Activated naive CD8-positive, alpha-beta T cell treated with anti-CD3 and anti-CD28 coated beads, Interleukin-2, amount 50 U/mL, for 24 hours (primary cell): Measurements from ENCODE around the gene RBFOX2.

ENCODE experiments used
- ATAC-seq: fragments of 150-1000 bp; cut with Tn5 transposase; one replicate; pipeline ENCODE4 v1.10.0; 2021
- DNase-seq: peaks from one replicate; pipeline ENCODE4 v3.0.0; 2021
- H3K27ac Mint-ChIP-seq: one replicate; pipeline ENCODE4 v1.8.0; 2021; ENCODE audit warnings: mild to moderate bottlenecking, mixed read lengths
- H3K27me3 Mint-ChIP-seq: one replicate; pipeline ENCODE4 v1.8.0; 2021; ENCODE audit warnings: mixed read lengths
- H3K36me3 Mint-ChIP-seq: one replicate; pipeline ENCODE4 v1.8.0; 2021; ENCODE audit warnings: low read depth, mixed read lengths
- H3K4me1 Mint-ChIP-seq: one replicate; pipeline ENCODE4 v1.8.0; 2021; ENCODE audit warnings: mixed read lengths
- H3K4me3 Mint-ChIP-seq: one replicate; pipeline ENCODE4 v1.8.0; 2021; ENCODE audit warnings: mild to moderate bottlenecking, moderate library complexity, mixed read lengths
- H3K9me3 Mint-ChIP-seq: one replicate; pipeline ENCODE4 v1.8.0; 2021; ENCODE audit warnings: mixed read lengths

Gene RBFOX2

GRCh38 chr22:35928285-35928798 is 100.3 kb downstream of the RBFOX2 start:
- no peak for ATAC-seq
- H3K4me1 Mint-ChIP-seq: no peaks in the 10 kb centered on the region
- no peak overlapping the region for H3K27ac Mint-ChIP-seq
- H3K9me3 Mint-ChIP-seq: no peaks in the 10 kb centered on the region
- no peaks in the 10 kb centered on the region for H3K27me3 Mint-ChIP-seq
- H3K4me3 Mint-ChIP-seq: no peak overlapping the region
- H3K36me3 Mint-ChIP-seq: no peaks in the 10 kb centered on the region
- DNase-seq: no peak

- no peak overlapping the region for H3K4me3 Mint-ChIP-seq
- no peaks in the 10 kb centered on the region for H3K9me3 Mint-ChIP-seq
- DNase-seq (no peak), ATAC-seq (no peak)
- no peak overlapping the region for H3K27ac Mint-ChIP-seq
- peaks cover 7% of the 10 kb centered on the region for H3K4me1 Mint-ChIP-seq
- no peaks in the 10 kb centered on the region for H3K36me3 Mint-ChIP-seq
- no peaks in the 10 kb centered on the region for H3K27me3 Mint-ChIP-seq
These were observed 105.6 kb downstream of the RBFOX2 start for GRCh38 chr22:35923026-35923425.

- DNase-seq (peak; percentile 46), ATAC-seq (peak; percentile 77)
- no peaks in the 10 kb centered on the region for H3K27me3 Mint-ChIP-seq
- no peaks in the 10 kb centered on the region for H3K9me3 Mint-ChIP-seq
- peaks cover 7% of the 10 kb centered on the region for H3K4me1 Mint-ChIP-seq
- H3K36me3 Mint-ChIP-seq: no peaks in the 10 kb centered on the region
- no peak overlapping the region for H3K27ac Mint-ChIP-seq
- no peak overlapping the region for H3K4me3 Mint-ChIP-seq
These were observed 106.8 kb downstream of the RBFOX2 start for GRCh38 chr22:35921777-35922176.

- no peak overlapping the region for H3K27ac Mint-ChIP-seq
- H3K36me3 Mint-ChIP-seq: no peaks in the 10 kb centered on the region
- DNase-seq (no peak), ATAC-seq (no peak)
- no peaks in the 10 kb centered on the region for H3K9me3 Mint-ChIP-seq
- no peaks in the 10 kb centered on the region for H3K27me3 Mint-ChIP-seq
- H3K4me1 Mint-ChIP-seq: peaks cover 7% of the 10 kb centered on the region
- no peak overlapping the region for H3K4me3 Mint-ChIP-seq
These were observed 107.6 kb downstream of the RBFOX2 start for GRCh38 chr22:35921044-35921443.

GRCh38 chr22:35919002-35919542 is 109.6 kb downstream of the RBFOX2 start:
- peaks cover 20% of the 10 kb centered on the region for H3K4me1 Mint-ChIP-seq
- ATAC-seq (no peak), DNase-seq (no peak)
- peaks cover 11% of the 10 kb centered on the region for H3K27me3 Mint-ChIP-seq
- H3K4me3 Mint-ChIP-seq: no peak overlapping the region
- H3K36me3 Mint-ChIP-seq: no peaks in the 10 kb centered on the region
- no peaks in the 10 kb centered on the region for H3K9me3 Mint-ChIP-seq
- no peak overlapping the region for H3K27ac Mint-ChIP-seq

GRCh38 chr22:35918456-35918855 is 110.2 kb downstream of the RBFOX2 start:
- H3K4me1 Mint-ChIP-seq: peaks cover 20% of the 10 kb centered on the region
- H3K4me3 Mint-ChIP-seq: no peak overlapping the region
- H3K9me3 Mint-ChIP-seq: no peaks in the 10 kb centered on the region
- no peaks in the 10 kb centered on the region for H3K36me3 Mint-ChIP-seq
- ATAC-seq (no peak), DNase-seq (no peak)
- no peak overlapping the region for H3K27ac Mint-ChIP-seq
- H3K27me3 Mint-ChIP-seq: peaks cover 11% of the 10 kb centered on the region

- peaks cover 11% of the 10 kb centered on the region for H3K27me3 Mint-ChIP-seq
- DNase-seq (no peak), ATAC-seq (no peak)
- no peaks in the 10 kb centered on the region for H3K36me3 Mint-ChIP-seq
- peaks cover 20% of the 10 kb centered on the region for H3K4me1 Mint-ChIP-seq
- no peaks in the 10 kb centered on the region for H3K9me3 Mint-ChIP-seq
- no peak overlapping the region for H3K4me3 Mint-ChIP-seq
- H3K27ac Mint-ChIP-seq: no peak overlapping the region
These were observed 111.0 kb downstream of the RBFOX2 start for GRCh38 chr22:35917651-35918050.

GRCh38 chr22:35915477-35916013 is 113.1 kb downstream of the RBFOX2 start:
- ATAC-seq (no peak), DNase-seq (no peak)
- no peak overlapping the region for H3K27ac Mint-ChIP-seq
- H3K36me3 Mint-ChIP-seq: no peaks in the 10 kb centered on the region
- H3K4me1 Mint-ChIP-seq: peaks cover 12% of the 10 kb centered on the region
- H3K4me3 Mint-ChIP-seq: no peak overlapping the region
- H3K9me3 Mint-ChIP-seq: no peaks in the 10 kb centered on the region
- H3K27me3 Mint-ChIP-seq: peaks cover 11% of the 10 kb centered on the region

GRCh38 chr22:35914665-35915476 is 113.8 kb downstream of the RBFOX2 start:
- Mint-ChIP-seq H3K36me3 (no peaks in the 10 kb centered on the region), H3K27me3 (peaks cover 11% of the 10 kb centered on the region), H3K27ac (no peak overlapping the region), H3K9me3 (no peaks in the 10 kb centered on the region), H3K4me1 (peaks cover 12% of the 10 kb centered on the region), H3K4me3 (peak overlapping the region; percentile 28)
- ATAC-seq (no peak), DNase-seq (no peak)

GRCh38 chr22:35914357-35914664 is 114.3 kb downstream of the RBFOX2 start:
- H3K27ac Mint-ChIP-seq: no peak overlapping the region
- DNase-seq (no peak), ATAC-seq (no peak)
- H3K36me3 Mint-ChIP-seq: no peaks in the 10 kb centered on the region
- peaks cover 11% of the 10 kb centered on the region for H3K27me3 Mint-ChIP-seq
- H3K4me3 Mint-ChIP-seq: peak overlapping the region; percentile 28
- H3K4me1 Mint-ChIP-seq: peaks cover 12% of the 10 kb centered on the region
- no peaks in the 10 kb centered on the region for H3K9me3 Mint-ChIP-seq

GRCh38 chr22:35913925-35914324 is 114.7 kb downstream of the RBFOX2 start:
- no peak overlapping the region for H3K4me3 Mint-ChIP-seq
- H3K4me1 Mint-ChIP-seq: peaks cover 12% of the 10 kb centered on the region
- no peak for DNase-seq
- H3K27ac Mint-ChIP-seq: no peak overlapping the region
- H3K36me3 Mint-ChIP-seq: no peaks in the 10 kb centered on the region
- H3K27me3 Mint-ChIP-seq: peaks cover 11% of the 10 kb centered on the region
- no peaks in the 10 kb centered on the region for H3K9me3 Mint-ChIP-seq
- no peak for ATAC-seq

GRCh38 chr22:35912658-35913057 is 116.0 kb downstream of the RBFOX2 start:
- ATAC-seq (no peak), DNase-seq (no peak)
- Mint-ChIP-seq H3K36me3 (no peaks in the 10 kb centered on the region), H3K9me3 (no peaks in the 10 kb centered on the region), H3K4me1 (peaks cover 12% of the 10 kb centered on the region), H3K27me3 (peaks cover 11% of the 10 kb centered on the region), H3K4me3 (no peak overlapping the region), H3K27ac (no peak overlapping the region)

- H3K9me3 Mint-ChIP-seq: no peaks in the 10 kb centered on the region
- no peak overlapping the region for H3K27ac Mint-ChIP-seq
- H3K4me3 Mint-ChIP-seq: no peak overlapping the region
These were observed 116.7 kb downstream of the RBFOX2 start for GRCh38 chr22:35911877-35912276.

GRCh38 chr22:35910926-35911325 is 117.7 kb downstream of the RBFOX2 start:
- no peaks in the 10 kb centered on the region for H3K9me3 Mint-ChIP-seq
- DNase-seq: no peak
- ATAC-seq: no peak
- H3K4me1 Mint-ChIP-seq: peaks cover 14% of the 10 kb centered on the region
- no peaks in the 10 kb centered on the region for H3K36me3 Mint-ChIP-seq
- H3K4me3 Mint-ChIP-seq: no peak overlapping the region
- H3K27ac Mint-ChIP-seq: no peak overlapping the region
- peaks cover 11% of the 10 kb centered on the region for H3K27me3 Mint-ChIP-seq

More at GRCh38 chr22:35911877-35912276, 116.7 kb downstream of the RBFOX2 start:
- peaks cover 11% of the 10 kb centered on the region for H3K27me3 Mint-ChIP-seq
- DNase-seq (no peak), ATAC-seq (no peak)
- no peaks in the 10 kb centered on the region for H3K36me3 Mint-ChIP-seq
- H3K4me1 Mint-ChIP-seq: peaks cover 12% of the 10 kb centered on the region
